HG02840 (cell line): ENCODE measurements around the gene KRTAP19-1.

ENCODE experiments used
- ATAC-seq: cut with Tn5 transposase; IDR thresholded peaks from one replicate; pipeline ENCODE4 v1.9.1; 2021; ENCODE audit warnings: mild to moderate bottlenecking, moderate library complexity, moderate number of reproducible peaks; ENCODE audit not compliant: unreplicated experiment, low FRiP score

The KRTAP19-1 gene

GRCh38 chr21:30434033-30434631 is 46.0 kb downstream of the KRTAP19-1 start:
- ATAC-seq = no peak

GRCh38 chr21:30430170-30430655 is 50.0 kb downstream of the KRTAP19-1 start, which contains the start of gene KRTAP13-4:
Gene KRTAP13-4 (plus strand): TSS chr21:30430220. CDS start chr21:30430276, 56 bp downstream.
- ATAC-seq = no peak
